ENCODE results near the gene FOXJ3. TPM values are rescaled to one million over a fixed set of nuclear protein-coding genes. Genes with fewer than 3 reads are reported as not detected.

The FOXJ3 gene
- total RNA-seq, 1 experiment from 2014 or later, result 55.5 TPM

DNA sequence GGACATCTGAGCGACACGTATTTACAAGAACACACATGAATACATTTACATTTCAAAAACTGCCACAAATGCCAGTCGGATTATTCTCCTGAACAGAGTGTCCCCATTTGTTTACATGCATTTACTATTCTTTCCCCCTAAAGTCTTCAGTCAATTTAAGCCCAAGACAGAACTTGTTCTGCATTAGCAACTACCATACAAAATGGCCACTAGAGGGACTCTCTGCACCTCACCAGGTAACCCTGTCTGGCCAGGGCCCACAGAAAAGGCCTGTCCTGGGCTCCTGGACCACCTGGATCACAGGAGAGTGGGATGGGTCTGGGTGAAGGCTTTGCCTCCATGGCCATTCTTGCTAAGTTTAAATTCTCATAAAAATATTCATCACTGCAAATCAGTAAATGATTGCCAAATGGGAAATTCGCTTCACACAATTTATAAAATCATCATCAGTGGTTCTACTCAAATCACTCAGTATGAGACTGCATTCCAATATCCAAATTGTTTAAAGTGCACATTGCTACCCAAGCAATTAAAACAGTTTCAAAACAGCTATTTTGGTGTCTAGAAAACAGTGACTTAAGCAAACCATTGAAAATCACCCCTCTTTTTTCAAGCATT is 158.0 kb downstream of the FOXJ3 start:
- Histone ChIP-seq H3K27me3 (ENCODE audit: low read length) (no peaks in the 10 kb centered on the region), H3K9ac (ENCODE audit: low read length) (no peak overlapping the region), H2AFZ (ENCODE audit: low read length) (no peak overlapping the region), H3K79me2 (ENCODE audit: low read length) (no peaks in the 10 kb centered on the region), H4K20me1 (ENCODE audit: insufficient read depth, low read depth, low read length) (0 out of 2 replicates have a peak, but pooled peaks cover 5% of the 10 kb centered on the region), H3K4me3 (ENCODE audit: low read length) (no peak overlapping the region), H3K27ac (ENCODE audit: low read length) (no peak overlapping the region), H3K4me2 (ENCODE audit: low read depth, low read length, poor library complexity, severe bottlenecking) (no peak overlapping the region), H3K4me1 (ENCODE audit: low read length) (no peaks in the 10 kb centered on the region; the same call in 1 of the 2 replicates), H3K9me3 (ENCODE audit: low read length) (no peaks in the 10 kb centered on the region), H3K36me3 (ENCODE audit: insufficient read depth, low read length) (no peaks in the 10 kb centered on the region), H3K9me2 (replicated peaks; ENCODE audit: insufficient read depth, low read length) (no peaks in the 10 kb centered on the region)
- peak; percentile 81 for DNase-seq

- no peak overlapping the region for H3K9ac ChIP-seq (ENCODE audit: low read length)
- 0 out of 2 replicates have a peak, but pooled peaks cover 5% of the 10 kb centered on the region for H4K20me1 ChIP-seq (ENCODE audit: insufficient read depth, low read depth, low read length)
- H2AFZ ChIP-seq (ENCODE audit: low read length), result no peak overlapping the region
- H3K4me3 ChIP-seq (ENCODE audit: low read length), result no peak overlapping the region
- no peaks in the 10 kb centered on the region for H3K36me3 ChIP-seq (ENCODE audit: insufficient read depth, low read length)
- H3K9me2 ChIP-seq (replicated peaks; ENCODE audit: insufficient read depth, low read length), result no peaks in the 10 kb centered on the region
- no peak overlapping the region for H3K27ac ChIP-seq (ENCODE audit: low read length)
- H3K27me3 ChIP-seq (ENCODE audit: low read length), result no peaks in the 10 kb centered on the region
- H3K79me2 ChIP-seq (ENCODE audit: low read length), result no peaks in the 10 kb centered on the region
- no peaks in the 10 kb centered on the region; the same call in 1 of the 2 replicates for H3K4me1 ChIP-seq (ENCODE audit: low read length)
- H3K9me3 ChIP-seq (ENCODE audit: low read length), result no peaks in the 10 kb centered on the region
- no peak overlapping the region for H3K4me2 ChIP-seq (ENCODE audit: low read depth, low read length, poor library complexity, severe bottlenecking)
- DNase-seq, result no peak
These were observed 159.6 kb downstream of the FOXJ3 start for GRCh38 chr1:42175314-42176054.

- H3K9me2 ChIP-seq (replicated peaks; ENCODE audit: insufficient read depth, low read length), result no peaks in the 10 kb centered on the region
- no peaks in the 10 kb centered on the region for H3K79me2 ChIP-seq (ENCODE audit: low read length)
- 0 out of 2 replicates have a peak, but pooled peaks cover 5% of the 10 kb centered on the region for H4K20me1 ChIP-seq (ENCODE audit: insufficient read depth, low read depth, low read length)
- no peaks in the 10 kb centered on the region for H3K36me3 ChIP-seq (ENCODE audit: insufficient read depth, low read length)
- H3K4me1 ChIP-seq (ENCODE audit: low read length), result no peaks in the 10 kb centered on the region
- H3K27ac ChIP-seq (ENCODE audit: low read length), result no peak overlapping the region
- H3K4me2 ChIP-seq (ENCODE audit: low read depth, low read length, poor library complexity, severe bottlenecking), result no peak overlapping the region
- no peaks in the 10 kb centered on the region for H3K27me3 ChIP-seq (ENCODE audit: low read length)
- no peak overlapping the region for H2AFZ ChIP-seq (ENCODE audit: low read length)
- no peak overlapping the region for H3K9ac ChIP-seq (ENCODE audit: low read length)
- H3K9me3 ChIP-seq (ENCODE audit: low read length), result no peaks in the 10 kb centered on the region
- no peak for DNase-seq
- H3K4me3 ChIP-seq (ENCODE audit: low read length), result no peak overlapping the region
These were observed 160.9 kb downstream of the FOXJ3 start for GRCh38 chr1:42173961-42174735.

DNA sequence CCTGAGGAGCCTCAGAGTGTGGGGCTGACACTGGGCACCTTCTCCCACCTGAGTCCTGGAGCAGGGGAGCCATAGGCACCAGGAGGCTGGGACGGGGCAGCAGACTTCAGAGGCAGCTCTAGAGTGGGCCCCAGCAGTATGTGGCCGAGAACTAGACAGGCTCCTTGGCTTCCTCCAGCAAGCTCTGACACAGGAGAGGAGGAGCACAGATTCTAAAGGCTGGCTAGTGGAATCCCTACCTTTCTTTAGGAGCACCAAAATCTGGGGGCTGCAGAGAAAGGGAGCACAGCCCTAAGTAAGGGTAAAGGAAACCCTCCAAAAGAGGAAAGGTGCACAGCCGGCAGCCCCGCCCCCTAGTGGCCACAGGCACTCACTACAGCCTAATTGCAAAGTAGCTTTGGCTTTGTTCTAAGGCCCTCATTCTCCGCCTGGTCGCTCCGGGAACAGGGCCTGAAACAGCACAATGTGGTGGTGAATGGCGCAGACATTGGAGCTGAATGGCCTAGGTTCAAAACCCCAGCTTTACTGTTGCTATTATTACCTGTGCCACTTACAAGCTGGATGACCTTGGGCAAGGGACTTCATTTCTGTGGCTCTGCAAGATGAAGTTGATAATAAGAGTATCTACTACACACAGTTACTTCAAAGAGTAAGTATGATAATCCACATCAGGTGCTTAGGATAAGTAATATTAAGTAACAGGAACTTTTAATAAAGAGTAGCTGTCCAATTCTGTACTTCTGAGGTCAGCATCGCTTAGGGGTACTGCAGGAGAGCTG is 161.7 kb downstream of the FOXJ3 start:
- H2AFZ ChIP-seq (ENCODE audit: low read length), result no peak overlapping the region
- no peaks in the 10 kb centered on the region for H3K36me3 ChIP-seq (ENCODE audit: insufficient read depth, low read length)
- H3K9me3 ChIP-seq (ENCODE audit: low read length), result no peaks in the 10 kb centered on the region
- no peaks in the 10 kb centered on the region for H3K27me3 ChIP-seq (ENCODE audit: low read length)
- H3K4me2 ChIP-seq (ENCODE audit: low read depth, low read length, poor library complexity, severe bottlenecking), result no peak overlapping the region
- H4K20me1 ChIP-seq (ENCODE audit: insufficient read depth, low read depth, low read length), result 0 out of 2 replicates have a peak, but pooled peaks cover 5% of the 10 kb centered on the region
- H3K27ac ChIP-seq (ENCODE audit: low read length), result no peak overlapping the region
- no peaks in the 10 kb centered on the region for H3K4me1 ChIP-seq (ENCODE audit: low read length)
- no peak overlapping the region for H3K9ac ChIP-seq (ENCODE audit: low read length)
- H3K4me3 ChIP-seq (ENCODE audit: low read length), result no peak overlapping the region
- H3K79me2 ChIP-seq (ENCODE audit: low read length), result no peaks in the 10 kb centered on the region
- no peaks in the 10 kb centered on the region for H3K9me2 ChIP-seq (replicated peaks; ENCODE audit: insufficient read depth, low read length)
- DNase-seq, result peak; percentile 84

DNA sequence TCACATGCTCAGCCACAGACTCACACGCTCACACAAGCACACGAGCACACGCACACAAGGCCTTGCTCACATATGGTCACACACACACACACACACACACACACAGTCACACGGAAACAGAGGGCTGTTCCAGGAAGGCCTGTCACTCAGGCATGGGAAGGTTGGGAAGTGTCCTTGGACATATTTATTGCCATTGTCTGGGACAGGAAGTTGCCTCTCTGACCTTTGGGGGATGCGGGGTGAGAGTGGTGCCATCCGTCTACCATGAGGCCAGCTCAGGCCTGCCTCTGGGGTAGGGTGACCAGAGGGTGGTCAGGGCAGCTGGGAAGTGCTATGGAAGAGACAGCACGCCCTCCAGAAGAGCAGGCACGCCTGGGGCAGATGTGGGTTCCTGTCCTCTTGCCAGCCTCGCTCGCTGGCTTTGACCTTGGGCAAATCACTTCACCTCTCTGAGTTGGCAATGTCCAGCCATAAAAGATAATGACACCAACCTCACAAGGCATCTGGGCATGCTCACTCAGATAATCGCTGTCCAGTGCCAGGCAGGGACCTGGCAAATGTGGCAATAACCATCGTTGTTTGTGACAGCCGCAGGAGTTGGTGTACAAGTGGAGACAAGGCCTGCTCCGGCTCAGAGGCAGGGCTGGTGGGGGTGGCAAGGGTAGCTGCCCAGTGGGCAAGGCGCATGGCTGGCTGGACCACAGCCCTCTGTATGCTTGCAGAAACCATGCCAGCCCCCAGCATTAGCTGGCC is 162.5 kb downstream of the FOXJ3 start:
- H4K20me1 ChIP-seq (ENCODE audit: insufficient read depth, low read depth, low read length), result 0 out of 2 replicates have a peak, but pooled peaks cover 5% of the 10 kb centered on the region
- H3K9ac ChIP-seq (ENCODE audit: low read length), result no peak overlapping the region
- H3K9me3 ChIP-seq (ENCODE audit: low read length), result no peaks in the 10 kb centered on the region
- H3K27me3 ChIP-seq (ENCODE audit: low read length), result no peaks in the 10 kb centered on the region
- no peaks in the 10 kb centered on the region for H3K36me3 ChIP-seq (ENCODE audit: insufficient read depth, low read length)
- no peak overlapping the region for H2AFZ ChIP-seq (ENCODE audit: low read length)
- H3K4me3 ChIP-seq (ENCODE audit: low read length), result no peak overlapping the region
- no peak for DNase-seq
- no peaks in the 10 kb centered on the region for H3K4me1 ChIP-seq (ENCODE audit: low read length)
- H3K4me2 ChIP-seq (ENCODE audit: low read depth, low read length, poor library complexity, severe bottlenecking), result no peak overlapping the region
- no peaks in the 10 kb centered on the region for H3K79me2 ChIP-seq (ENCODE audit: low read length)
- no peak overlapping the region for H3K27ac ChIP-seq (ENCODE audit: low read length)
- no peaks in the 10 kb centered on the region for H3K9me2 ChIP-seq (replicated peaks; ENCODE audit: insufficient read depth, low read length)

DNA sequence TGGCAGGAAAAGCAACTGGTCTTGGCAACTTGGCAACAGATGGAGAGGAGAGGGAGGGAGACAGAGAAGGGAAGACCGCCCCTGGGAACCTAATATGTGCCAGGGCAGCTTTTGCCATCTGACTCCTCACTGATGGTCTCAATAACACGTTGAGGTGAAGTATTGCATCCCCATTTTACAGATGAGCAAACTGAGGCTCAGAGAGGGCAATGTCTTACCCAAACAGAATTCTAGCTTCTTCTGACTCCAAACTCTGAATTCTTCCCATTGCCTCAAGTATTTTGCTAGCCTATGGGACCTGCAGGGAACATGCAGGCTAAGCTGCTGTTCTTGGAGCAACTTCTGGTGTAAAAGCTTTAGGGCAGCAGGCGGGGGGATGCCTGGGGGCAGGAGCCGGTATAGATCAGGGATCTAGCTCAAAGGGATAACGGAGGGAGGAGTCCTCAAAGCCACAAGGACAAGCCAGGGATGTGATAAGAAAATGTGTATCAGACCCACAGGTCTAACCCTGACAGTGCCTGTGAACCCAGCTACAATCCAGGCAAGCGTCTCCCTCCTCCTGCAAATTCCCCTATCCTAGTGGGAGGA is 163.3 kb downstream of the FOXJ3 start:
- Histone ChIP-seq H3K4me1 (ENCODE audit: low read length) (no peaks in the 10 kb centered on the region), H4K20me1 (ENCODE audit: insufficient read depth, low read depth, low read length) (0 out of 2 replicates have a peak, but pooled peaks cover 5% of the 10 kb centered on the region), H3K9me3 (ENCODE audit: low read length) (no peaks in the 10 kb centered on the region), H2AFZ (ENCODE audit: low read length) (no peak overlapping the region), H3K79me2 (ENCODE audit: low read length) (no peaks in the 10 kb centered on the region), H3K4me2 (ENCODE audit: low read depth, low read length, poor library complexity, severe bottlenecking) (no peak overlapping the region), H3K27ac (ENCODE audit: low read length) (no peak overlapping the region), H3K36me3 (ENCODE audit: insufficient read depth, low read length) (no peaks in the 10 kb centered on the region), H3K9ac (ENCODE audit: low read length) (no peak overlapping the region), H3K27me3 (ENCODE audit: low read length) (no peaks in the 10 kb centered on the region), H3K4me3 (ENCODE audit: low read length) (no peak overlapping the region), H3K9me2 (replicated peaks; ENCODE audit: insufficient read depth, low read length) (no peaks in the 10 kb centered on the region)
- DNase-seq, result no peak
